ENCODE data around the gene PTGFR. TPM values are rescaled to one million over a fixed set of nuclear protein-coding genes. Genes with fewer than 3 reads are reported as not detected.

Gene PTGFR
- total RNA-seq, 1 donor from 2014 or later: 3.0 TPM

DNA sequence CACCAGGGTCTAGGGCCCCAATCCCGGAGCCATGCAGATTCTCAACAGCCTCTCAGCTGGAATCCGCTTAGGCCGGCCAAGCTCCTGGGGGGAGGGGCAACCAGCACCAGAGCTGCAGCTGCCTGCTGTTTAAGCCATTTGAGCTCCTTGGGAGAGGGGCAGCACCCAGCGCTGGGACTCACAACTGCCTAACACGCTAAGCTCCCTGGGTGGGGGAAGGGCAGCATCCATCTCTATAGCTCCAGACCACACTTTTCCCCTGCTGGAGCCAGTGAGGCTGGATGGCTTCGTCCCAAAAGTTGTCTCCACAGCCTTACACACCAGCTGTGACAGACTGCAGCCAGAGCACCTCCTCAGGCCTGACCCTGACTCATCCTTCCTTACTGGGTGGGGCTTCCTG is 6.9 kb upstream of the PTGFR start:
- no peak for DNase-seq
- ATAC-seq: no peak
- H3K36me3 ChIP-seq: no peaks in the 10 kb centered on the region
- H3K27ac ChIP-seq: no peak overlapping the region
- no peaks in the 10 kb centered on the region for H3K4me1 ChIP-seq
- H3K4me3 ChIP-seq: no peak overlapping the region
- peaks cover 5% of the 10 kb centered on the region for H3K27me3 ChIP-seq
- H3K9me3 ChIP-seq: no peaks in the 10 kb centered on the region
- intact Hi-C loops (cut with DNase I): no loop called here
- TF ChIP-seq, protein P1, sequence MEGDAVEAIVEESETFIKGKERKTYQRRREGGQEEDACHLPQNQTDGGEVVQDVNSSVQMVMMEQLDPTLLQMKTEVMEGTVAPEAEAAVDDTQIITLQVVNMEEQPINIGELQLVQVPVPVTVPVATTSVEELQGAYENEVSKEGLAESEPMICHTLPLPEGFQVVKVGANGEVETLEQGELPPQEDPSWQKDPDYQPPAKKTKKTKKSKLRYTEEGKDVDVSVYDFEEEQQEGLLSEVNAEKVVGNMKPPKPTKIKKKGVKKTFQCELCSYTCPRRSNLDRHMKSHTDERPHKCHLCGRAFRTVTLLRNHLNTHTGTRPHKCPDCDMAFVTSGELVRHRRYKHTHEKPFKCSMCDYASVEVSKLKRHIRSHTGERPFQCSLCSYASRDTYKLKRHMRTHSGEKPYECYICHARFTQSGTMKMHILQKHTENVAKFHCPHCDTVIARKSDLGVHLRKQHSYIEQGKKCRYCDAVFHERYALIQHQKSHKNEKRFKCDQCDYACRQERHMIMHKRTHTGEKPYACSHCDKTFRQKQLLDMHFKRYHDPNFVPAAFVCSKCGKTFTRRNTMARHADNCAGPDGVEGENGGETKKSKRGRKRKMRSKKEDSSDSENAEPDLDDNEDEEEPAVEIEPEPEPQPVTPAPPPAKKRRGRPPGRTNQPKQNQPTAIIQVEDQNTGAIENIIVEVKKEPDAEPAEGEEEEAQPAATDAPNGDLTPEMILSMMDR (IDR thresholded peaks at IDR 0.05): no peak

DNA sequence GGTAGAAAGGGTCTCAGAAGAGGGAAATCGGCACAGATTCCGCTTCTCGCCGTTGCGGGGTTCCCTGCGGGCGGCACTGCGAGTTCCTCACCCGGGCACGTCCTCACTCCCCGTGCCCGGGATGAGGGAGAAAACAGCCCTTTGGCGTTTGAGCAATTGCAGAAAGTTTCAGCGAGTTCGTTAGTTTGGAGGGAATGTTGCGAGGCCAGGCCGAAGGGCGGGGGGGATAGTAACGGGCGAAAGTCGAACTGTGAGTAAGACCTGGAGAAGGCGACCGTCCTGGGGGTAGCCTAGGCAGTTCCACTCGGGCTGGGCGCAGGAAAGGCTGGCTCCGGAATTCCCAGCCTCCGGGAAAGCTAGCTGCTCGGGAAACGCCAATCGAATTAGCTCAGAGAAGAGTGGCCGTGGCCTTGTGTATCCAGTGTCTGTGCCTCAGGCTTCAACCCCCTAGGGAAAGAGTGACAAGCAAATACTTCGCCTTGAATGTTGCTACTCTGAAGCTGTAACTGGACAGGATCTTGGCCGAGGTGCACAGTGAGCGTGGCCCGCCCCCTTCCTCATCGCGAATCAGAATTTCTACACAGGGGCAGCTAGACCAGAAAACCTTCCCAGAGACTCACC is 787 bp downstream of the PTGFR start:
- peak; percentile 80 for ATAC-seq
- TF ChIP-seq, protein P1 (IDR thresholded peaks at IDR 0.05): no peak
- DNase-seq: peak; percentile 63
- no peaks in the 10 kb centered on the region for H3K36me3 ChIP-seq
- H3K27me3 ChIP-seq: peaks cover 5% of the 10 kb centered on the region
- H3K4me3 ChIP-seq: peak overlapping the region; percentile 48
- H3K9me3 ChIP-seq: no peaks in the 10 kb centered on the region
- H3K27ac ChIP-seq: no peak overlapping the region
- H3K4me1 ChIP-seq: no peaks in the 10 kb centered on the region
- intact Hi-C loops (cut with DNase I): no loop called here

DNA sequence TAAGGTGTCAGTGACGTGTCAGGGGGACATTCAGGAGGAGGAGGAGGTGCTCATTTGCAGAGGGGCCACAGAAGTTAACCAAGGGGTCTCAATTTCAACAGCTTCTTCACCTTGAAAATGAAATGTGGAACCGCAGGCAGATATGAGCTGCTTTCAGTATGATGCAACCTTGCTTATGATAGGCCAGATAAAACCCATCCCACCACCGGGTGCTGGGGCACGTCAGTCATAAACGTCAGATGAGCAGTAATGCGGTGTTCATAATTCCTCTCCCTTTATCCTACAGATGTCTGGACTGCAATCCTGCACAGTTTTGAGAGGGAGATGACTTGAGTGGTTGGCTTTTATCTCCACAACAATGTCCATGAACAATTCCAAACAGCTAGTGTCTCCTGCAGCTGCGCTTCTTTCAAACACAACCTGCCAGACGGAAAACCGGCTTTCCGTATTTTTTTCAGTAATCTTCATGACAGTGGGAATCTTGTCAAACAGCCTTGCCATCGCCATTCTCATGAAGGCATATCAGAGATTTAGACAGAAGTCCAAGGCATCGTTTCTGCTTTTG is 1.7 kb downstream of the PTGFR start:
- Histone ChIP-seq H3K9me3 (no peaks in the 10 kb centered on the region), H3K4me1 (no peaks in the 10 kb centered on the region), H3K27me3 (peaks cover 5% of the 10 kb centered on the region), H3K36me3 (no peaks in the 10 kb centered on the region), H3K4me3 (no peak overlapping the region), H3K27ac (no peak overlapping the region)
- intact Hi-C loops (cut with DNase I): no loop called here
- TF ChIP-seq, protein P1 (IDR thresholded peaks at IDR 0.05): no peak
- ATAC-seq (no peak), DNase-seq (no peak)

DNA sequence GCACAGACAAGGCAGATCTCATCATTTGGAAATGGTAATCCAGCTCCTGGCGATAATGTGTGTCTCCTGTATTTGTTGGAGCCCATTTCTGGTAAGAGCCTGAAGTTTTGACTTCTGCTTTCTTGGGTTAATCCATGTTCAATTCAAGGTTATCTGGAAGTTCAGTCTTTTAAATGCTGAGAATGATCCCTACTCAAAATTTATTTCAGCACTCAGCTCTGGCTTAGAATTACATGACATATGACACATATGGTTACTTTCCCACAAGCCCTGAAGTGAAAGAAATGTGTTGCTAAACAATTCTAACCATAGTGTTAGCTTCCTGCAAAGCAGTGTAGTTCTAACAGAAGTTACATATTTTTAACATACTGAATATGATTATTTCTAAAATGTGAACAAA is 2.7 kb downstream of the PTGFR start:
- intact Hi-C loops (cut with DNase I): no loop called here

DNA sequence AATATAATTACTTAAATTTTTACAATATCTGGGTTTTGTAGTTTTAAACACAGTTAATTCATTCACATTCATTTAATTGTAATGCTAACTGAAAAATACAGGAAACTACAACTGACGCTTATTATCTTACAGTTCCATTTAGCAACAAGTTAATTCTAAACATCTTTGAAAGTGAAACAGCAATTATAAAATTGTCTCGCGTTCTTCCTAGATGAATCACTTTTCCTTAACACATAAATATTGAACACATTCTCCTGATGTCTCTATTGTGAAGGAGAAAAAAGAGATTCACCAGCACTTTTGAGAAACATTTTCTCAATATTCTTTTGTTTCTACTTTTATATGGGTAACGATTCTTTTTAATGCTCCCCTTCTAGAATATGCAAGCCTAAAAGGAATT is 6.4 kb downstream of the PTGFR start:
- TF ChIP-seq, protein P1 (IDR thresholded peaks at IDR 0.05): no peak

More for the DNA sequence above, 2.7 kb downstream of the PTGFR start:
- peaks cover 2% of the 10 kb centered on the region for H3K27me3 ChIP-seq
- TF ChIP-seq, protein P1 (IDR thresholded peaks at IDR 0.05): no peak
- H3K4me3 ChIP-seq: no peak overlapping the region
- DNase-seq: no peak
- no peak for ATAC-seq
- H3K4me1 ChIP-seq: no peaks in the 10 kb centered on the region
- no peaks in the 10 kb centered on the region for H3K9me3 ChIP-seq
- no peak overlapping the region for H3K27ac ChIP-seq
- H3K36me3 ChIP-seq: no peaks in the 10 kb centered on the region

More for the DNA sequence above, 6.4 kb downstream of the PTGFR start:
- Histone ChIP-seq H3K27me3 (no peaks in the 10 kb centered on the region), H3K9me3 (no peaks in the 10 kb centered on the region), H3K4me3 (no peak overlapping the region), H3K27ac (no peak overlapping the region), H3K4me1 (no peaks in the 10 kb centered on the region), H3K36me3 (no peaks in the 10 kb centered on the region)
- ATAC-seq: no peak
- DNase-seq: no peak
- intact Hi-C loops (cut with DNase I): no loop called here
